HG03354 (cell line): Measurements from ENCODE around the gene CERCAM.
"Not testable (repeated sequence)": the region's sequence is repeated elsewhere in the genome, so short reads cannot be mapped to it uniquely, and the experiment has no call there.

Source experiments
- ATAC-seq: cut with Tn5 transposase; IDR thresholded peaks from one replicate; pipeline ENCODE4 v1.9.1; 2021; ENCODE audit warnings: mild to moderate bottlenecking; ENCODE audit not compliant: unreplicated experiment, poor library complexity, severe bottlenecking

Gene CERCAM

GRCh38 chr9:128392302-128393144, 28.1 kb upstream of the CERCAM start:
- ATAC-seq, result no peak

DNA sequence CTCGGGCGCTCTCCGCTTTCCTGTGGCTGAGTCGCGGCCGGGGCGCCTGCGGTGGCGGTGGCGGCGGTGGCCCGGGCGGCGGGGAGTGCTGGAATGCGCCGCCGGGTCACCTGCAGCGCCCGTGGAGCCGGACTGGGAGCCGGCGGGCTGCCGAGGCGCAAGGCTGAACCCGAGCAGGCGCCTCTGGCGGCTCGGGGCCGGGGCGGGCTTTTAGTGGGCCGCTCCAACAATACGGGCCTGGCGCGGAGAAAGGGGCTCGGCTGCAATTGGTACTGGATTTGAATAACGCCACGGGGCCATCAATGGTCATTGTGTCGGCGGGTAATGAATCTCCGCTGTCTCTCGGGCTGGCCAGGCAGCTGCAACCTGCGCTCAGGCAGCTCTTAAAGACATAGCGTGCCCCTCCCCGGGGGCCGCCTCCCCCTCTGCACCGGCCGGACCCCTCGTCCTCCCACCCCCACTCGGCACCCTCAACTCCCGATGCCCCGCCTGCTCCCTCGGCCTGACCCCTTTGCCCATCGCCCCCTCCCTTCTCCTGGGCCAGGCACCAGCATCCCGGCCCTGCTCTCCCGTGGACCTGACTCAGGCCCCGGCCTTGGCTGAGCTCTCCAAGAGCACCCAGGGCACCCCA, 27.4 kb upstream of the CERCAM start:
- no peak for ATAC-seq

GRCh38 chr9:128393970-128394369, 26.7 kb upstream of the CERCAM start:
- ATAC-seq, result no peak

- ATAC-seq, result no peak
Measured at GRCh38 chr9:128394379-128395168, 26.1 kb upstream of the CERCAM start.

- no peak for ATAC-seq
Measured at GRCh38 chr9:128396970-128397613, 23.6 kb upstream of the CERCAM start.

GRCh38 chr9:128397831-128398230, 22.8 kb upstream of the CERCAM start:
- no peak for ATAC-seq

GRCh38 chr9:128399861-128400260, 20.8 kb upstream of the CERCAM start:
- ATAC-seq, result no peak

DNA sequence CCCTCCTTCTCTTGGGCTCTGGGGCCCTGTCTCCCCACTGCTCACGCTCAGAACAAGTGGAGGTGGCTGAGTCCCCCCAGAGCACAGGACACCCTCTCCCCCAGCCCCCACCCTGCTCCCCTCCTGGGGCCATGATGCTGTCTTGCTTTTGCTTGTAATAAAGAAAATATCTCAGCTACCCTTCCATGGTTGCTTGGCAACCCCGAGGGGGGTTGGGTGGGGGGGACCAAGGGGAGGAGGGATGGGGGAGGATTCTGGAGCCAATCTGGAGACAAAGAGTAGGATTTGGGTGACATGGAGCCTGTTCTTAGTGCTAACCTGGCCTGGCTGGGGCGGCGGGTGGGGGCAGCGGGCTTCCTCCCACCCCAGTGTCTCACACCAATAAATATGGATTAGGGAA, 16.1 kb upstream of the CERCAM start:
- ATAC-seq, result no peak

DNA sequence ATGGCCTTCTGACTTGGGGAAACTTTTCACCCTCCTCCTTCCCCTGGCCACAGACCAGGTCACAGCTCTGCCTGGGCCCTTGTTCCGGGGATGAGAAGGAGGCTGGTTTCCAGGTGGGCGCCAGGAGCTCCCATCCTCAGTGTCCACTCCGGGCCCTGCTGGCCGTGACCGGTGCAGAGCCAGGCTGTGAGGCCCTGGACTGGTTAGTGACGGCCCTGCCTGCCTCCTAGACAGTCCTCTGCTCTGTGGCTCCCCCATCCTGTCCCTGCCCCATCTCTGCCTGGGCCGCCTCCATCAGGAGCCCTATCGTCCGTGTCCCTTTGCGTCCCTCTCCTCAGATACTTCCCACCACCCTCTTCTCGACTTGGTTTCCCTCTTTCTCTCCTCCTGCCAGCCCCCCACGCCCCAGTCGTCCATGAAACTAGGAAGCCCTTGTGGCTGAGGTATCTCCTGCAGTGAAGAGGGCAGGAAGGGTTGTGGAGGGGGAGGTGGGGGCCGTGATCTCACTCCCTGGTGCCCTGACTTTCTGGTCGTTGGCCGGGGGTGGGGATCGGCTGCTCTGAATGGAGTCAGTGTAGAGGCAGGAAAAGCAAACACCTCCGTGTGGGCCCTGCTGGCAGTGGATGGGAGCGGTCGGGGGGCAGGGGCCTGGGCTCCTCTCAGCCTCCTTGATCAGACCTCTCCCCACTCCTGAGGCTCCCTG, 15.4 kb upstream of the CERCAM start:
- no peak for ATAC-seq

DNA sequence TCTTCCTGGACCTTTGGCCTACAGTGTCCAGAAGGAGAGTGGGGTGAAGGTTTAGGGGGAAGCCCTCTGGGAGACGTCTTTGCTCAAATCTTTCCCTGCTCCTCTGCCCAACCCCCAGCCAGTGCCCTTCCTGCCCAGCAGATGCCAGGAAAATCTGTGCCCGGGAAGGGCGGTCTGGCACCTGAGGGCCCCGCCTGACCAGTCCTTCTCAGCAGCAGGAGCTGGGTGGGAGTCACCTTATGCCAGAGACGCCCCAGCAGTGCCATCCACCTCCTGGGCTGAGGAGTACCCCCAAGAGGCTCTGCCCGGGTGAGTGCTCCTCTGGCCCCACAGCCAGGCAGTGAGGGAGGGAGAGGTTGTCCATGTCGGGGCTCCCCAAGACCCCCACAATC, 14.9 kb upstream of the CERCAM start:
- ATAC-seq, result no peak

- no peak for ATAC-seq
Measured at GRCh38 chr9:128406848-128407391, 13.7 kb upstream of the CERCAM start.

- no peak for ATAC-seq
Measured at GRCh38 chr9:128408963-128409431, 11.7 kb upstream of the CERCAM start.

- ATAC-seq, result no peak
Measured at GRCh38 chr9:128409450-128409849, 11.2 kb upstream of the CERCAM start.

DNA sequence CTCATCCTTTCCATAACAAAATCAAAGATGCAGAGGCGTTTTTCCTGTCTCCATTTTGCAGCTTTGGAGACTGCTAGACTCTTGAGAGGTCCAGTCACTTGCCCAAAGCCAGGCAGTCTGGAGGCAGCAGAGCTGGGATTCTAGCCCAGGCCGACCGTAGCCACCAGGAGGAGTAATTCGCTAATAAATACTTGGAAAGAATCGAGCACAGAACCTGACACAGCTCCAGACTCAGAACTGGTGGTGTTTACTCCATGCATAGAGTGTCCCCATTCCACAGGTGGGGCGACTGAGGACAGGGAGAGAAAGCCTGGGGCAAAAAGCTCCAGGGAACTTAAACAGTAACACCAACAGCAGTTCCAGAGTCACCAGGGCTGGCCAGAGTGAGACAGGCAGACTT, 10.7 kb upstream of the CERCAM start:
- ATAC-seq, result no peak

GRCh38 chr9:128411364-128412119, 9.1 kb upstream of the CERCAM start:
- no peak for ATAC-seq

- ATAC-seq, result no peak
Measured at GRCh38 chr9:128412120-128412790, 8.4 kb upstream of the CERCAM start.

DNA sequence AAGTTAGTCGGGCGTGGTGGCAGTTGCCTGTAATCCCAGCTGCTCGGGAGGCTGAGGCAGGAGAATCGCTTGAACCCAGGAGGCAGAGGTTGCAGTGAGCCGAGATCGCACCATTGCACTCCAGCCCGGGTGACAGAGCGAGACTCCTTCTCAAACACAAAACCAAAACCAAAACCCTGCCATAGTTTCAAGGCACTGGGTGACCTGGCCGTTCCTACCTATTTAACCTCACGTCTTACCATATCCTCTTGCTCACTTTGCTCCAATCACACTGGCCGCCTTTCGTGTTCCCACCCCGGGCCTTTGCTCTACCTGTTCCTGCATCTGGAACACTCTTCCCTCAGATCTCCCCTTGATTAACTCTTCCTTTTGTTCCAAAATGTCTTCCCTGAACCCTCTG, 6.9 kb upstream of the CERCAM start:
- not testable (repeated sequence) for ATAC-seq

DNA sequence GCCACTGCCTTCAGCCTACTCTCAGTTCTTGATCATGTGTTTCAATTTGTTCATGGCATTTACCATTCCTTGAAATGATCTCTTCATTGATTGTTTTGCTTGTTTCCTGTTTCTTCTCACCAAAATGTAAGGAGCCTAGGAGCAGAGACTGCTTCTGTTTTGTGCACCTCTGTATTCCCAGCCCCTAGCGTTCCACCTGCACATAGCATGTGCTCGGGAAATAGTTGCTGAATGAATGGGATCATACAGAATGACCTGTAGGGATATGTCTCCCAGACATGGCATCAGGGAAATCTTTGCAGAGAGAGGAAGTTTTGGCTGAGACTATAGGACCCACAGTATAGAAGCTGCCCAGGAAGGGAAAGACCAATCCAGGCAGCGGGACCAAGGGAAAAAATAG, 6.2 kb upstream of the CERCAM start:
- ATAC-seq, result no peak
